SU-DHL-6 (cell line): ENCODE measurements around the gene ARHGAP26.

Experiments
- CTCF ChIP-seq: fragments of 200-600 bp; sonication (generic); IDR thresholded peaks from one replicate; pipeline ENCODE4 v1.5.1; 2017; ENCODE audit warnings: antibody characterized with exemption, mild to moderate bottlenecking, low read length, moderate library complexity; ENCODE audit not compliant: insufficient read depth, poor library complexity, severe bottlenecking
- EZH2phosphoT487 ChIP-seq: fragments of 200-600 bp; sonication (generic), shearing (Covaris generic); conservative IDR thresholded peaks from 2 replicates; pipeline ENCODE4 v1.6.1; 2018; ENCODE audit warnings: mild to moderate bottlenecking, antibody characterized with exemption, low read length, moderate library complexity, mixed read lengths

DNA sequence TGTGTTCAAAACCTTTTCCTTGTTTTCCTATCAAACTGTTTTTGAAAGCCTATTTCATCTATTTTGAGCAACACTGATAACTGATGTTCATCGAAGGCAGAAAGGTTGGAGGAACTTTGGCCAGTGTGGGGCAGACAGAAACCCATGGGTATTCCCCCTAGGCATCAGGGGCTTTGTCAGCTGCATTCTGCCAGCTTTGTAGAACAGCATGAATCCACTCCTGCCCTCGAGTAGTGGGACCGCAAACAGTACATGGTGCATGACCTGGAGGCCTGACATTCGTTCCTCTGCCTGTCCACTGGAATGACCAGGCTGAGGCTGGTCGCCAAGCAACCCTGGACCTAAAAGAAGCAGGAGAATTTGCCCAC is 22.7 kb downstream of the ARHGAP26 start:
- no peak for TF ChIP-seq CTCF
- TF ChIP-seq EZH2phosphoT487, result no peak
